ENCODE measurements around the gene RNF222.
"Not testable (repeated sequence)": the region's sequence is repeated elsewhere in the genome, so short reads cannot be mapped to it uniquely, and the experiment has no call there.

The RNF222 gene

GRCh38 chr17:8391711-8392110 is 5.9 kb downstream of the RNF222 start:
- Histone ChIP-seq H3K27ac (ENCODE audit: low read length) (no peak overlapping the region), H3K9me3 (ENCODE audit: insufficient read depth, low read depth, low read length) (no peaks in the 10 kb centered on the region), H3K27me3 (ENCODE audit: insufficient read depth, low read length) (peaks cover 12% of the 10 kb centered on the region)

DNA sequence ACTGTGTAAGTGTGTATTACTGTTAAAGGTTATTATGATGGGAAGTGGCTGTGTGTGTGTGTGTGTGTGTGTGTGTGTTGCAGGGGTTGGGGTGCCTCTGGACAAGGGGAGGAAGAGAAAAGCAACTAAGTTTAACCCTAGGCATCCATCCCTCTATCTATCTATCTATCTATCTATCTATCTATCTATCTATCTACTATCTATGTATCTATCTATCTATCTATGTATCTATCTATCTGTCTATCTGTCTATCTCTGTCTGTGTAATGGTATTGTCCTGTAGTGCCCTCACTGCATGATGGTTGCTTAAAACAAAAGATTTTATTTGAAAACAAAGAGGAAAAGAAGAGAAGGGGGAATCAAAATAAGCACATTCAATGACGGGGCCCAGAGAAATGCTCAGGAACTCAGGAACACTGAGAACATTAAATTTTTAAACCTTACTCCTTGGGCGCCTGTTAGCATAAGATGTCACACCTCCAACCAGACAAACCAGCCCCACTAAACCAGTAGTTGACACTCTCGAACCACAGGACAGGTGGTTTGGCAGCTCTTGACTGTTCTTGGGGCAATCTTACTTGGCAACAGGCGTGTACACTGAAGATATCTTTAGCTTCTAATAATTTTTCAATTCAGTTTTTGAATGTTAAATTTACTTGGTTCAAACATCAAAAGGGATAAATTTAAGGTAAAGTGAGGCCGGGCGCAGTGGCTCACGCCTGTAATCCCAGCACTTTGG is 9.5 kb downstream of the RNF222 start:
- no peak overlapping the region for H3K4me3 ChIP-seq (ENCODE audit: low read length)
- H3K27me3 ChIP-seq (ENCODE audit: insufficient read depth, low read length): no peaks in the 10 kb centered on the region
- no peaks in the 10 kb centered on the region for H3K36me3 ChIP-seq (ENCODE audit: insufficient read depth, low read depth, low read length)
- H3K9ac ChIP-seq (ENCODE audit: low read depth, low read length): no peak overlapping the region
- peaks cover 7% of the 10 kb centered on the region; the same call in 1 of the 2 replicates for H3K4me1 ChIP-seq (ENCODE audit: insufficient read depth, low read length)
- H3K27ac ChIP-seq (ENCODE audit: low read length): no peak overlapping the region
- H3K9me3 ChIP-seq (ENCODE audit: insufficient read depth, low read depth, low read length): no peaks in the 10 kb centered on the region

More at GRCh38 chr17:8391711-8392110, 5.9 kb downstream of the RNF222 start:
- no peak overlapping the region for H3K4me3 ChIP-seq (ENCODE audit: low read length)
- no peak overlapping the region for H3K9ac ChIP-seq (ENCODE audit: low read depth, low read length)
- peaks cover 6% of the 10 kb centered on the region; the same call in 1 of the 2 replicates for H3K4me1 ChIP-seq (ENCODE audit: insufficient read depth, low read length)
- no peaks in the 10 kb centered on the region for H3K36me3 ChIP-seq (ENCODE audit: insufficient read depth, low read depth, low read length)

GRCh38 chr17:8386841-8387240 is 10.8 kb downstream of the RNF222 start:
- Histone ChIP-seq H3K27me3 (ENCODE audit: insufficient read depth, low read length) (no peaks in the 10 kb centered on the region), H3K36me3 (ENCODE audit: insufficient read depth, low read depth, low read length) (peaks cover 8% of the 10 kb centered on the region; the same call in 1 of the 2 replicates), H3K27ac (ENCODE audit: low read length) (no peak overlapping the region), H3K9ac (ENCODE audit: low read depth, low read length) (no peak overlapping the region), H3K4me1 (ENCODE audit: insufficient read depth, low read length) (peaks cover 7% of the 10 kb centered on the region; the same call in 1 of the 2 replicates), H3K9me3 (ENCODE audit: insufficient read depth, low read depth, low read length) (no peaks in the 10 kb centered on the region), H3K4me3 (ENCODE audit: low read length) (no peak overlapping the region)

- Histone ChIP-seq H3K4me3 (ENCODE audit: low read length) (peak overlapping the region; percentile 88), H3K9ac (ENCODE audit: low read depth, low read length) (peak overlapping the region; percentile 32)
Measured at GRCh38 chr17:8384801-8385378, 12.7 kb downstream of the RNF222 start.

GRCh38 chr17:8383143-8383822 is 14.3 kb downstream of the RNF222 start, which contains the start of gene RPL26:
Gene RPL26 (minus strand): TSS chr17:8383193. CDS start chr17:8382310, 883 bp downstream.
- Histone ChIP-seq H3K4me1 (ENCODE audit: insufficient read depth, low read length) (peaks cover 18% of the 10 kb centered on the region), H3K4me3 (ENCODE audit: low read length) (peak within 1 kb of the TSS; percentile 88), H3K36me3 (ENCODE audit: insufficient read depth, low read depth, low read length) (peaks cover 44% of the 10 kb centered on the region), H3K27ac (ENCODE audit: low read length) (peak within 1 kb of the TSS; percentile 94), H3K9me3 (ENCODE audit: insufficient read depth, low read depth, low read length) (no peaks in the 10 kb centered on the region), H3K27me3 (ENCODE audit: insufficient read depth, low read length) (no peaks in the 10 kb centered on the region), H3K9ac (ENCODE audit: low read depth, low read length) (peak within 1 kb of the TSS; percentile 98)

More at GRCh38 chr17:8384801-8385378, 12.7 kb downstream of the RNF222 start:
- Histone ChIP-seq H3K9me3 (ENCODE audit: insufficient read depth, low read depth, low read length) (no peaks in the 10 kb centered on the region), H3K27me3 (ENCODE audit: insufficient read depth, low read length) (no peaks in the 10 kb centered on the region), H3K4me1 (ENCODE audit: insufficient read depth, low read length) (peaks cover 17% of the 10 kb centered on the region), H3K36me3 (ENCODE audit: insufficient read depth, low read depth, low read length) (peaks cover 28% of the 10 kb centered on the region), H3K27ac (ENCODE audit: low read length) (no peak overlapping the region)

DNA sequence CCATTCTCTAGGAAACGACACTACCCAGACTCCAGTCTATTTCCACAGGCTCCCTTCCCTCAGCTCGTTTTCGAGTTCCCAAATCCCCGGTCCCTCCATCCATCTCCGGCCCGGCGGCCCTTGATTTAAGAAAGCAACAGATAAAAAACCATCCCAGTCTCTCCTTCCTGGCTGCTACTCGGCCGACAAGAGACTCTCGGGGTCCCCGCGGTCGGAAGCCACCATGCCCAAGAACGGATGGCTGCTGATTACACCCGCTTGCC is 14.8 kb downstream of the RNF222 start:
- H3K9ac ChIP-seq (ENCODE audit: low read depth, low read length): peak overlapping the region; percentile 98
- no peaks in the 10 kb centered on the region for H3K9me3 ChIP-seq (ENCODE audit: insufficient read depth, low read depth, low read length)
- peak overlapping the region; percentile 88 for H3K4me3 ChIP-seq (ENCODE audit: low read length)
- peaks cover 49% of the 10 kb centered on the region for H3K36me3 ChIP-seq (ENCODE audit: insufficient read depth, low read depth, low read length)
- H3K27me3 ChIP-seq (ENCODE audit: insufficient read depth, low read length): no peaks in the 10 kb centered on the region
- peaks cover 18% of the 10 kb centered on the region for H3K4me1 ChIP-seq (ENCODE audit: insufficient read depth, low read length)
- H3K27ac ChIP-seq (ENCODE audit: low read length): peak overlapping the region; percentile 94

DNA sequence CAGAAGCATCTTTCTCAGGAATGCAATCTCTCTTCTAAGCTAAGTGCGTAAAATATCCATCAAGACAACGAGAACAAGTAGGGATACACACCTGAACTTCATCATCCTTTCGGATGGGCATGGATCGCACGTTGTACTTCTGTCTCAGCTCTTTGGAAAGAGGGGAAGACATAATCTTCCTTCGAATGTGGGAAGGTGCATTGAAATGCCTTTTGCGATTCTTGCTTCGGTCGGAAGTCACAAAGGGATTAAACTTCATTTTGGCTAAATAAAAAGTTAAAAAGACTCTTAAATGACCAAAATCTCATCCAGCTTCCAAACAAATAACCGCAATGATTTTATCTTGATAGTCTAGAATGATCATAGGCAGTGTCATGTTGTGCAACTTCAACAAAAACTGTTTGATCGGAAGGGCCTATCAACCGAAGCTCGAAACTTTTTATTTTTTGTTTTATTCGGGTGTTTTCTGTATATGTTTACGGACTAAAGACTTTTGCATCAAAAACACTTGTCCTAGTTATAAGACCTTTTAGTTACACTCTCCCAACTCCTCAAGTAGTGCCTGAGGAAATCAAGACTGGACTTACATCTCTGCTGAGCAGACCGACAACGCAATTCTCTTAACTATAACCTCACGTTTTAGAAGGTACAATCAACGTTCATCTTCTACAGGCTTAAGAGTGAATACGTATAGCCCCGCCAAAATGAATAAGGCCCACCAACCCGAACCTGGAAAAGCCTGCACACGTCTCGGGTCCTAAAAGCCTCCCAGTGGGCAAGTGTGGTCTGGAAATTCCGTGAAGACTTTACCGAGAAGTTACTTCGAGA is 15.4 kb downstream of the RNF222 start:
- Histone ChIP-seq H3K36me3 (ENCODE audit: insufficient read depth, low read depth, low read length) (peaks cover 54% of the 10 kb centered on the region), H3K27me3 (ENCODE audit: insufficient read depth, low read length) (no peaks in the 10 kb centered on the region), H3K4me3 (ENCODE audit: low read length) (peak overlapping the region; percentile 88), H3K9me3 (ENCODE audit: insufficient read depth, low read depth, low read length) (no peaks in the 10 kb centered on the region), H3K9ac (ENCODE audit: low read depth, low read length) (peak overlapping the region; percentile 98), H3K27ac (ENCODE audit: low read length) (peak overlapping the region; percentile 94), H3K4me1 (ENCODE audit: insufficient read depth, low read length) (peaks cover 18% of the 10 kb centered on the region)

DNA sequence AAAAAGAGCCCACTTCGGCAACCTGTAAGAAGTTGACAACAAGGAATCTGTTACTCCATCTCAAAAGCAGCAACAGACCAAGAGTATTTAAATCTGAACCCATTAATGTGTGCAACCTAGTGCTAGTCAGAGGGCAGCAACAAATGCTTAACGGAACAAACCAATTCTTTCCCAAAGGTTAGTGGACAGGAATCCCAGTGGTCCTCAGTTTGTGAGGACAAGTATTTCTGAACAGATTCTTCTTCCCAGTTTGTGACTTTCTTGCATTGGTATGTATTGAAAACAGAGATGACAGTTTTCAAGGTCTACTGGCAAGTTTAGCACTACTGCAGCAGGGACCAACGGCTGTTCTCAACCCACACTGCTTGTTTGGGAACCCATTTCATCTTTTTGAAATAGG is 17.6 kb downstream of the RNF222 start:
- Histone ChIP-seq H3K27ac (ENCODE audit: low read length) (no peak overlapping the region), H3K4me3 (ENCODE audit: low read length) (peak overlapping the region; percentile 88; the same call in 1 of the 2 replicates), H3K9me3 (ENCODE audit: insufficient read depth, low read depth, low read length) (no peaks in the 10 kb centered on the region), H3K9ac (ENCODE audit: low read depth, low read length) (peak overlapping the region; percentile 98; the same call in 1 of the 2 replicates), H3K4me1 (ENCODE audit: insufficient read depth, low read length) (peaks cover 18% of the 10 kb centered on the region; the same call in 1 of the 2 replicates), H3K36me3 (ENCODE audit: insufficient read depth, low read depth, low read length) (peaks cover 60% of the 10 kb centered on the region), H3K27me3 (ENCODE audit: insufficient read depth, low read length) (no peaks in the 10 kb centered on the region)

- not testable (repeated sequence) for H3K27ac ChIP-seq (ENCODE audit: low read length); H3K4me3 ChIP-seq (ENCODE audit: low read length); H3K9me3 ChIP-seq (ENCODE audit: insufficient read depth, low read depth, low read length); H3K27me3 ChIP-seq (ENCODE audit: insufficient read depth, low read length); H3K9ac ChIP-seq (ENCODE audit: low read depth, low read length)
- peaks cover 11% of the 10 kb centered on the region; the same call in 1 of the 2 replicates for H3K4me1 ChIP-seq (ENCODE audit: insufficient read depth, low read length)
- peaks cover 60% of the 10 kb centered on the region for H3K36me3 ChIP-seq (ENCODE audit: insufficient read depth, low read depth, low read length)
Measured at GRCh38 chr17:8378117-8378516, 19.5 kb downstream of the RNF222 start.

- peaks cover 11% of the 10 kb centered on the region; the same call in 1 of the 2 replicates for H3K4me1 ChIP-seq (ENCODE audit: insufficient read depth, low read length)
- H3K4me3 ChIP-seq (ENCODE audit: low read length): no peak overlapping the region
- peaks cover 57% of the 10 kb centered on the region for H3K36me3 ChIP-seq (ENCODE audit: insufficient read depth, low read depth, low read length)
- H3K9ac ChIP-seq (ENCODE audit: low read depth, low read length): peak overlapping the region; percentile 22; the same call in 1 of the 2 replicates
- H3K9me3 ChIP-seq (ENCODE audit: insufficient read depth, low read depth, low read length): no peaks in the 10 kb centered on the region
- H3K27ac ChIP-seq (ENCODE audit: low read length): no peak overlapping the region
- no peaks in the 10 kb centered on the region for H3K27me3 ChIP-seq (ENCODE audit: insufficient read depth, low read length)
Measured at GRCh38 chr17:8377422-8377821, 20.2 kb downstream of the RNF222 start.
